ENCODE data around the gene FGF3. TPM values are rescaled to one million over a fixed set of nuclear protein-coding genes. Genes with fewer than 3 reads are reported as not detected.

The FGF3 gene
- total and polyA plus RNA-seq, 9 of the 15 experiments (the other 6 are each of a cell fraction or from before 2014, with no cell fraction given), result not detected

DNA sequence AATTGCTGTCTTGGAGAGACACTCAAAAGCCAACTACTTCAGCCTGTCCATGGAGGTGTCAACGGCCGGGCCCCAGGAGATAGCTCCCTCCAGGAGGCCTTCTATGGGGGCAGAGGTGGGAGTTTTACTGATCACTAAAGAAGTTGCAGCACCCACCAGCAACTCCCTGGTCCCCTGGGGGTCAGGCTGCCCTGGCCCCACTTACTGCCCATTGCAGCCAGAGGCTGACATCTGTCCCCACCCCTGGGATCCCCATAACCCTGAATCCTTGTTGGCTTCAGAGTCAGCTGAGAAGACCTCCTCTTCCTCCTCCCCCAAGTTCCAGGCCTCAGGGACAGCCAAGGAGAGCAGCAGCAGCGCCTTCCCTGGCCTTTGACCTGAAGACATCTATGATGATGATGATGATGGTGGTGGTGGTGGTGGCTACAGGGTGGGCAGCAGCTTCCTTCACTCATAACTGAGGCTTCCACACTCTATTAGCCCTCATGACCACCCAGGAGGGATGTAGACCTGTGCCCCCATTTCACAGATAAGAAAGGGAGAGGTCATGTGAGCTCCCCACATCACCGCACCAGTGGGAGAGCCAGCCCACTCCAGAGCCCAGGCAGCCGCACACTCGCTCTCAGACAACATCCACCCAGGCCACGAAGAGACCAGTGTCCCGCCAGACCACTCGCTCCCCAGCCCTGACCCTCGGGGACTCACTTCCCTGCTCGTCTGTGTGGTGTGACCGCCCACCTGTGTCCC is 43.8 kb upstream of the FGF3 start:
- DNase-seq (ENCODE audit: extremely low read depth in 1 of 4, low spot score in 3 of 4) (no peak), ATAC-seq (no peak), FAIRE-seq (no peak)
- no peak overlapping the region for H3K27ac ChIP-seq (ENCODE audit: extremely low read depth, low read depth, low read length)
- in situ Hi-C loops (cut with MboI), result no loop called here
- peaks cover 17% of the 10 kb centered on the region for H4K20me1 ChIP-seq (replicated peaks; ENCODE audit: control insufficient read depth, insufficient read depth, low read length)
- H3K4me2 ChIP-seq (ENCODE audit: insufficient read depth, low read length), result no peak overlapping the region
- CTCF ChIA-PET (ENCODE audit: low intra/inter-chr PET ratio), result no interaction called here
- TF ChIP-seq NCOA2 (IDR thresholded peaks at IDR 0.05; ENCODE audit: partially characterized antibody in 2 of 2) (no peak), HSF4 (CRISPR knock-in tag; IDR thresholded peaks at IDR 0.05; ENCODE audit: borderline replicate concordance) (no peak), MCM3 (IDR thresholded peaks at IDR 0.05) (no peak), LEF1 (IDR thresholded peaks at IDR 0.05) (no peak), KDM4B (IDR thresholded peaks at IDR 0.05; ENCODE audit: borderline replicate concordance in 2 of 2, low read depth in 1 of 2) (no peak)
- no peaks in the 10 kb centered on the region for H3K36me3 ChIP-seq (ENCODE audit: control insufficient read depth, insufficient read depth, low read length)
- no peaks in the 10 kb centered on the region for H3K79me2 ChIP-seq (ENCODE audit: control insufficient read depth, insufficient read depth, low read length)
- H3K27me3 ChIP-seq (ENCODE audit: control insufficient read depth in 2 of 2, insufficient read depth in 2 of 2, low read length in 2 of 2), result peaks cover 26 to 72% of the 10 kb centered on the region in 2 experiments
- peaks cover 0 to 7% of the 10 kb centered on the region in 2 experiments; a peak in 1 of 5 replicates for H3K4me1 ChIP-seq (replicated peaks in 1 of 2; ENCODE audit: control insufficient read depth in 2 of 2, insufficient read depth in 2 of 2, low read length in 2 of 2)
- WGBS (ENCODE audit: insufficient coverage, low coverage, missing lambda C conversion rate), result 2% methylated on average over 11 of the region's 12 CpGs
- POLR2A ChIA-PET, result interaction anchor here (1.1 kb wide), 2 partner anchors 13 to 31 kb away, joined by 3 to 4 read pairs; no protein-coding TSS in a partner anchor
- H3K4me3 ChIP-seq, result no peak overlapping the region
- H3K9me1 ChIP-seq (ENCODE audit: control insufficient read depth, insufficient read depth, low read length), result no peaks in the 10 kb centered on the region
- BruUV-seq (replicated peaks), result no TSS peak
- H2AFZ ChIP-seq (ENCODE audit: low read depth, low read length), result no peak overlapping the region
- no peak overlapping the region for H3K9ac ChIP-seq (ENCODE audit: insufficient read depth in 1 of 2, low read depth in 2 of 2, low read length in 2 of 2)
- no peaks in the 10 kb centered on the region for H3K9me3 ChIP-seq (replicated peaks; ENCODE audit: control insufficient read depth, insufficient read depth, low read depth, low read length)
- intact Hi-C loops (cut with micrococcal nuclease), result no loop called here

All from K562 (cell line).